IMR-90 (cell line): ENCODE measurements around the gene RBM8A. TPM values are rescaled to one million over a fixed set of nuclear protein-coding genes. Genes with fewer than 3 reads are reported as not detected.

ENCODE experiments used
- ATAC-seq: fragments of 200-7000 bp; cut with Tn5 transposase; 2 replicates; pipeline ENCODE4 v1.9.1; 2020; ENCODE audit warnings: low read depth, mild to moderate bottlenecking, moderate library complexity
- BruUV-seq: library from RNA; stranded (reverse); fragments of 400-500 nt; replicated peaks from 2 replicates; lab custom pipeline; 2021; lab: Mats Ljungman, UMichigan
- CTCF ChIA-PET: fragments of 300-600 bp; formaldehyde crosslinking; extraction: SDS; loops from one replicate; lab custom pipeline; 2021; ENCODE audit warnings: antibody characterized with exemption; lab: Yijun Ruan, JAX
- POLR2A ChIA-PET: fragments of 300-600 bp; sonication (Branson Sonifier 250); formaldehyde crosslinking; loops from one replicate; lab custom pipeline; 2022; ENCODE audit warnings: antibody characterized with exemption; ENCODE audit not compliant: unreplicated experiment; lab: Charles Lee
- DNase-seq: peaks from one replicate; pipeline ENCODE4 v3.0.0; 2013
- H2AFZ ChIP-seq: replicated peaks from 2 replicates; pipeline ENCODE3; 2013; ENCODE audit warnings: low read length, mild to moderate bottlenecking; ENCODE audit not compliant: poor library complexity
- H2AK5ac ChIP-seq: 2 replicates; pipeline ENCODE4 v1.6.1; 2013; ENCODE audit warnings: low read depth, low read length, inconsistent platforms
- H2AK9ac ChIP-seq: replicated peaks from 2 replicates; pipeline ENCODE3; 2013; ENCODE audit warnings: mild to moderate bottlenecking, low read depth, low read length, moderate library complexity; ENCODE audit not compliant: poor library complexity
- H2BK120ac ChIP-seq: 2 replicates; pipeline ENCODE4 v1.6.1; 2013; ENCODE audit warnings: low read depth, low read length, inconsistent platforms
- H2BK15ac ChIP-seq: 3 replicates; pipeline ENCODE4 v1.6.1; 2013; ENCODE audit warnings: low read depth, low read length, inconsistent platforms
- H2BK20ac ChIP-seq: 2 replicates; pipeline ENCODE4 v1.6.1; 2013; ENCODE audit warnings: low read depth, mild to moderate bottlenecking, inconsistent platforms, low read length, moderate library complexity
- H2BK5ac ChIP-seq: 2 replicates; pipeline ENCODE4 v1.6.1; 2013; ENCODE audit warnings: mild to moderate bottlenecking, low read depth, low read length, inconsistent platforms; ENCODE audit not compliant: poor library complexity, severe bottlenecking
- H3K14ac ChIP-seq: replicated peaks from 2 replicates; pipeline ENCODE4 v1.6.1; 2013; ENCODE audit warnings: low read depth, low read length, inconsistent platforms
- H3K18ac ChIP-seq: 2 replicates; pipeline ENCODE4 v1.6.1; 2013; ENCODE audit warnings: low read depth, low read length, control low read depth
- H3K23ac ChIP-seq: 2 replicates; pipeline ENCODE4 v1.6.1; 2013; ENCODE audit warnings: low read depth, low read length, inconsistent platforms
- H3K27ac ChIP-seq: 2 replicates; pipeline ENCODE4 v1.5.1; 2013; ENCODE audit warnings: mild to moderate bottlenecking, control low read depth, low read length; ENCODE audit not compliant: insufficient read depth
- H3K27me3 ChIP-seq: 2 replicates; pipeline ENCODE4 v1.6.1; 2013; ENCODE audit warnings: low read length; ENCODE audit not compliant: control insufficient read depth, insufficient read depth
- H3K36me3 ChIP-seq: 2 replicates; pipeline ENCODE4 v1.6.1; 2013; ENCODE audit warnings: low read length, mixed read lengths; ENCODE audit not compliant: control insufficient read depth, insufficient read depth
- H3K4ac ChIP-seq: 2 replicates; pipeline ENCODE4 v1.6.1; 2013; ENCODE audit warnings: low read depth, low read length, inconsistent platforms
- H3K4me1 ChIP-seq: 2 replicates; pipeline ENCODE4 v1.6.1; 2013; ENCODE audit warnings: low read length, mixed read lengths; ENCODE audit not compliant: control insufficient read depth, insufficient read depth
- H3K4me2 ChIP-seq: 2 replicates; pipeline ENCODE4 v1.6.1; 2013; ENCODE audit warnings: low read depth, mild to moderate bottlenecking, control low read depth, low read length, moderate library complexity
- H3K4me3 ChIP-seq: 2 replicates; pipeline ENCODE4 v1.5.1; 2013; ENCODE audit warnings: low read depth, mild to moderate bottlenecking, control low read depth, low read length, moderate library complexity; ENCODE audit not compliant: insufficient read depth
- H3K56ac ChIP-seq: 2 replicates; pipeline ENCODE4 v1.6.1; 2013; ENCODE audit warnings: low read length, inconsistent platforms; ENCODE audit not compliant: insufficient read depth; ENCODE audit errors: extremely low read depth
- H3K79me1 ChIP-seq, 2 experiments: 2 replicates each; pipeline ENCODE4 v1.6.1; 2013; ENCODE audit warnings: low read length in 2 of 2, inconsistent platforms in 1 of 2, low read depth in 1 of 2
- H3K9ac ChIP-seq: 2 replicates; pipeline ENCODE4 v1.6.1; 2013; ENCODE audit warnings: low read depth, low read length, control low read depth
- H3K9me1 ChIP-seq: 2 replicates; pipeline ENCODE4 v1.6.1; 2013; ENCODE audit warnings: low read length, inconsistent platforms; ENCODE audit not compliant: insufficient read depth
- H3K9me3 ChIP-seq: 2 replicates; pipeline ENCODE4 v1.6.1; 2013; ENCODE audit warnings: low read length; ENCODE audit not compliant: control insufficient read depth, insufficient read depth
- H4K20me1 ChIP-seq: 2 replicates; pipeline ENCODE4 v1.6.1; 2013; ENCODE audit warnings: low read length, inconsistent platforms; ENCODE audit not compliant: insufficient read depth
- H4K5ac ChIP-seq: 2 replicates; pipeline ENCODE4 v1.6.1; 2013; ENCODE audit warnings: mild to moderate bottlenecking, low read depth, low read length, control low read depth
- H4K8ac ChIP-seq, 2 experiments: 2 replicates each; pipeline ENCODE4 v1.6.1; 2013; ENCODE audit warnings: low read depth in 2 of 2, low read length in 2 of 2, control low read depth in 1 of 2, inconsistent platforms in 1 of 2
- H4K91ac ChIP-seq: 2 replicates; pipeline ENCODE4 v1.6.1; 2013; ENCODE audit warnings: low read depth, low read length, inconsistent platforms; ENCODE audit not compliant: insufficient read depth
- BHLHE40 ChIP-seq: fragments of 150-350 bp; IDR thresholded peaks from 2 replicates; pipeline ENCODE4 v1.6.1; 2016; ENCODE audit warnings: mild to moderate bottlenecking, low read depth, low read length
- CEBPB ChIP-seq: IDR thresholded peaks from 2 replicates; pipeline ENCODE4 v1.6.1; 2012; ENCODE audit warnings: low read depth, low read length, improper control_type of control experiment
- CHD1 ChIP-seq: IDR thresholded peaks from 2 replicates; pipeline ENCODE4 v1.6.1; 2012; ENCODE audit warnings: low read depth, low read length, improper control_type of control experiment
- ELK1 ChIP-seq: fragments of 150-350 bp; IDR thresholded peaks from 2 replicates; pipeline ENCODE4 v1.6.1; 2016; ENCODE audit warnings: low read depth, mild to moderate bottlenecking, low read length, moderate library complexity, borderline replicate concordance
- FOS ChIP-seq: fragments of 150-350 bp; IDR thresholded peaks from 2 replicates; pipeline ENCODE4 v1.6.1; 2016; ENCODE audit warnings: low read depth, low read length
- MAFK ChIP-seq: IDR thresholded peaks from 2 replicates; pipeline ENCODE4 v1.6.1; 2012; ENCODE audit warnings: low read depth, low read length, improper control_type of control experiment
- MAZ ChIP-seq: IDR thresholded peaks from 2 replicates; pipeline ENCODE4 v1.6.1; 2012; ENCODE audit warnings: low read depth, mild to moderate bottlenecking, low read length, improper control_type of control experiment, moderate library complexity, borderline replicate concordance
- MXI1 ChIP-seq: IDR thresholded peaks from 2 replicates; pipeline ENCODE4 v1.6.1; 2012; ENCODE audit warnings: low read depth, mild to moderate bottlenecking, low read length, moderate library complexity, borderline replicate concordance
- NFE2L2 ChIP-seq: fragments of 150-350 bp; IDR thresholded peaks from 2 replicates; pipeline ENCODE4 v1.6.1; 2016; ENCODE audit warnings: low read depth, mild to moderate bottlenecking, low read length
- POLR2A ChIP-seq: IDR thresholded peaks from 2 replicates; pipeline ENCODE4 v1.6.1; 2012; ENCODE audit warnings: mild to moderate bottlenecking, low read depth, low read length
- RAD21 ChIP-seq: IDR thresholded peaks from 2 replicates; pipeline ENCODE4 v1.6.1; 2012; ENCODE audit warnings: low read length, improper control_type of control experiment
- RCOR1 ChIP-seq: IDR thresholded peaks from 2 replicates; pipeline ENCODE4 v1.6.1; 2012; ENCODE audit warnings: mild to moderate bottlenecking, low read length, improper control_type of control experiment; ENCODE audit not compliant: insufficient replicate concordance
- RFX5 ChIP-seq: IDR thresholded peaks from 2 replicates; pipeline ENCODE4 v1.8.0; 2012; ENCODE audit warnings: low read depth, mild to moderate bottlenecking, low read length, moderate library complexity
- SMC3 ChIP-seq: fragments of 150-350 bp; IDR thresholded peaks from 2 replicates; pipeline ENCODE4 v1.6.1; 2016; ENCODE audit warnings: low read depth, mild to moderate bottlenecking, antibody characterized with exemption, low read length, moderate library complexity
- WGBS, 2 experiments: methylation state at CpG; one replicate each; pipeline versions ENCODE4 v1.1.5 to v1.1.7; 2013; ENCODE audit warnings: missing lambda C conversion rate in 2 of 2; ENCODE audit not compliant: insufficient read length in 1 of 2; ENCODE audit errors: extremely low coverage in 2 of 2; 5-methylcytosine and 5-hydroxymethylcytosine counted together
- dilution Hi-C: fragments of 300-500 bp; cut with HindIII; formaldehyde crosslinking; loops from one replicate; pipeline ENCODE4 v1.14.3; 2018; ENCODE audit warnings: low sequenced_read_pairs; ENCODE audit not compliant: unreplicated experiment
- in situ Hi-C: fragments of 300-500 bp; cut with MboI; formaldehyde crosslinking; loops from 3 replicates; pipeline ENCODE4 v1.14.3; 2019; ENCODE audit warnings: low sequenced_read_pairs, inconsistent platforms, mixed read lengths
- intact Hi-C: fragments of 100-400 bp; cut with micrococcal nuclease; formaldehyde crosslinking; loops from 2 replicates; pipeline ENCODE4 v1.10.0; 2022
- polyA plus RNA-seq, 3 experiments: library from polyadenylated mRNA; depleted of rRNA; stranded (reverse); fragments of >200 nt; gene quantifications; 2 replicates each; pipeline ENCODE4 v1.2.3, GENCODE V29; 2012; ENCODE audit warnings: low replicate concordance in 1 of 3
- total RNA-seq: library from RNA; depleted of rRNA; stranded (reverse); fragments of >200 nt; gene quantifications from 2 replicates; pipeline ENCODE4 v1.2.3, GENCODE V29; 2012
- TF ChIP-seq, protein P1 (sequence below): conservative IDR thresholded peaks from 2 replicates; pipeline ENCODE4 v1.5.1; 2012; ENCODE audit warnings: mild to moderate bottlenecking, low read depth, low read length, improper control_type of control experiment
- TF ChIP-seq, protein P2 (sequence below): fragments of 150-350 bp; IDR thresholded peaks from 2 replicates; pipeline ENCODE4 v1.6.1; 2017; ENCODE audit warnings: mild to moderate bottlenecking, antibody characterized with exemption, low read length, low read depth

The RBM8A gene
- total and polyA plus RNA-seq, 2 of the 4 experiments (the other 2 are of a cell fraction) = 94.1 to 251 TPM

DNA sequence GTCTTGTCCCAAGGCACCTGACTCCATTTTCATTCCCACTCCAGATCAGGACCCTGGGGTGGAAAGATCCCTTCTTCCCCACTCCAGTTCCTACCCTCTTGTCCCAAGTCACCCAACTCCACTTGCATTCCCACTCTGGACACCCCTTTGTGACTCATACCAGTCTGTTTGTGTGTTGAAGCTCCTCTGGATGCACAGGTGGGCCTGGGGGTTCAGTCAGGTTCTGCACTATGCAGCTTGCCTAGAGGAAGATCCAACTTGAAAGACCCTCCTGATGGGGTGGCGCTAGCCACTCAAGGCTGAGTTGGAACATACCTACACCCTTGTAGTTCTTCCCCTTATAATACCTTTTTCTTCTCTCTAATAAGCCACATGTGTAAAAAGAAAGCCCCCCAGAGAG is 31.8 kb downstream of the RBM8A start:
- H2AFZ ChIP-seq = no peak overlapping the region
- no peak overlapping the region for H3K4me2 ChIP-seq
- no peaks in the 10 kb centered on the region for H3K27me3 ChIP-seq
- H3K14ac ChIP-seq = no peak overlapping the region
- no peaks in the 10 kb centered on the region for H3K36me3 ChIP-seq
- WGBS, 2 experiments = no CpG with 5 or more reads among the region's 1 CpG
- no peak overlapping the region for H4K8ac ChIP-seq
- no peaks in the 10 kb centered on the region for H4K20me1 ChIP-seq
- BruUV-seq = no TSS peak
- no peak overlapping the region for H3K4ac ChIP-seq
- TF ChIP-seq POLR2A (no peak), ELK1 (no peak), MAFK (no peak), BHLHE40 (no peak), RFX5 (no peak), RAD21 (no peak), CEBPB (no peak), NFE2L2 (no peak), RCOR1 (no peak), CHD1 (no peak), SMC3 (no peak), FOS (no peak), MXI1 (no peak), MAZ (no peak)
- TF ChIP-seq, protein P1, sequence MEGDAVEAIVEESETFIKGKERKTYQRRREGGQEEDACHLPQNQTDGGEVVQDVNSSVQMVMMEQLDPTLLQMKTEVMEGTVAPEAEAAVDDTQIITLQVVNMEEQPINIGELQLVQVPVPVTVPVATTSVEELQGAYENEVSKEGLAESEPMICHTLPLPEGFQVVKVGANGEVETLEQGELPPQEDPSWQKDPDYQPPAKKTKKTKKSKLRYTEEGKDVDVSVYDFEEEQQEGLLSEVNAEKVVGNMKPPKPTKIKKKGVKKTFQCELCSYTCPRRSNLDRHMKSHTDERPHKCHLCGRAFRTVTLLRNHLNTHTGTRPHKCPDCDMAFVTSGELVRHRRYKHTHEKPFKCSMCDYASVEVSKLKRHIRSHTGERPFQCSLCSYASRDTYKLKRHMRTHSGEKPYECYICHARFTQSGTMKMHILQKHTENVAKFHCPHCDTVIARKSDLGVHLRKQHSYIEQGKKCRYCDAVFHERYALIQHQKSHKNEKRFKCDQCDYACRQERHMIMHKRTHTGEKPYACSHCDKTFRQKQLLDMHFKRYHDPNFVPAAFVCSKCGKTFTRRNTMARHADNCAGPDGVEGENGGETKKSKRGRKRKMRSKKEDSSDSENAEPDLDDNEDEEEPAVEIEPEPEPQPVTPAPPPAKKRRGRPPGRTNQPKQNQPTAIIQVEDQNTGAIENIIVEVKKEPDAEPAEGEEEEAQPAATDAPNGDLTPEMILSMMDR = no peak
- TF ChIP-seq, protein P2, sequence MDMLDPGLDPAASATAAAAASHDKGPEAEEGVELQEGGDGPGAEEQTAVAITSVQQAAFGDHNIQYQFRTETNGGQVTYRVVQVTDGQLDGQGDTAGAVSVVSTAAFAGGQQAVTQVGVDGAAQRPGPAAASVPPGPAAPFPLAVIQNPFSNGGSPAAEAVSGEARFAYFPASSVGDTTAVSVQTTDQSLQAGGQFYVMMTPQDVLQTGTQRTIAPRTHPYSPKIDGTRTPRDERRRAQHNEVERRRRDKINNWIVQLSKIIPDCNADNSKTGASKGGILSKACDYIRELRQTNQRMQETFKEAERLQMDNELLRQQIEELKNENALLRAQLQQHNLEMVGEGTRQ = no peak
- H2BK20ac ChIP-seq = no peak overlapping the region
- dilution Hi-C loops = no loop called here
- no peak overlapping the region for H3K9ac ChIP-seq
- H3K79me1 ChIP-seq = peaks cover 0 to 4% of the 10 kb centered on the region in 2 experiments; a peak in 1 of 4 replicates
- H3K23ac ChIP-seq = no peak overlapping the region
- no peak overlapping the region for H3K18ac ChIP-seq
- no peak overlapping the region for H3K4me3 ChIP-seq
- H4K91ac ChIP-seq = no peak overlapping the region
- ChIA-PET CTCF (interaction anchor here (0.6 kb wide), 1 partner anchor 23 kb away, joined by 3 read pairs; no protein-coding TSS in a partner anchor), POLR2A (no interaction called here)
- in situ Hi-C loops = no loop called here
- no peak overlapping the region for H2AK9ac ChIP-seq
- intact Hi-C loops = loop anchor here (10.0 kb wide), 1 partner anchor 59 kb away; the partner anchor contains the start of gene LIX1L
- H2BK15ac ChIP-seq = no peak overlapping the region; the same call in 2 of the 3 replicates
- peaks cover 18% of the 10 kb centered on the region for H3K9me1 ChIP-seq
- H2AK5ac ChIP-seq = no peak overlapping the region; the same call in 1 of the 2 replicates
- peaks cover 12% of the 10 kb centered on the region for H3K4me1 ChIP-seq
- no peak overlapping the region for H4K5ac ChIP-seq
- no peak overlapping the region for H2BK120ac ChIP-seq
- ATAC-seq (no peak), DNase-seq (no peak)
- H3K27ac ChIP-seq = no peak overlapping the region
- H2BK5ac ChIP-seq = no peak overlapping the region
- no peak overlapping the region for H3K56ac ChIP-seq
- no peaks in the 10 kb centered on the region for H3K9me3 ChIP-seq
